ENCODE measurements around the gene NFX1.

Gene NFX1

GRCh38 chr9:33290247-33291030, at the start of gene NFX1:
Gene NFX1, plus strand, starts transcription at chr9:33290516. Its CDS starts 57 bp downstream, at chr9:33290573.
- H3K4me2 ChIP-seq (ENCODE audit: low read depth, low read length, poor library complexity, severe bottlenecking): peak within 1 kb of the TSS; percentile 82
- H3K4me1 ChIP-seq (ENCODE audit: insufficient read depth, low read length, poor library complexity, severe bottlenecking): peaks cover 21% of the 10 kb centered on the region
- TF ChIP-seq CTCF (conservative IDR thresholded peaks at IDR 0.05; ENCODE audit: low read length): no peak
- no peak for TF ChIP-seq EZH2phosphoT487 (IDR thresholded peaks at IDR 0.05; ENCODE audit: borderline replicate concordance)
- H3K9me2 ChIP-seq (replicated peaks; ENCODE audit: low read depth, low read length): no peaks in the 10 kb centered on the region
- H2AFZ ChIP-seq (ENCODE audit: low read length): peak within 1 kb of the TSS; percentile 88
- peak within 1 kb of the TSS; percentile 87 for H3K4me3 ChIP-seq (ENCODE audit: low read length, poor library complexity, severe bottlenecking)
- H4K20me1 ChIP-seq (ENCODE audit: insufficient read depth, low read length, poor library complexity, severe bottlenecking): peaks cover 13% of the 10 kb centered on the region
- H3K9me3 ChIP-seq (ENCODE audit: insufficient read depth, low read depth, low read length): no peaks in the 10 kb centered on the region
- H3K79me2 ChIP-seq (ENCODE audit: insufficient read depth, low read length): peaks cover 53% of the 10 kb centered on the region
- peaks cover 7% of the 10 kb centered on the region for H3F3A ChIP-seq (ENCODE audit: low read depth)
- peak within 1 kb of the TSS; percentile 98 for H3K9ac ChIP-seq (ENCODE audit: low read depth, low read length, poor library complexity, severe bottlenecking)
- no peaks in the 10 kb centered on the region for H3K36me3 ChIP-seq (ENCODE audit: insufficient read depth, low read length)
- H3K27me3 ChIP-seq (ENCODE audit: insufficient read depth, low read length, poor library complexity, severe bottlenecking): no peaks in the 10 kb centered on the region

GRCh38 chr9:33241298-33241697, 49.0 kb upstream of the NFX1 start:
- H3F3A ChIP-seq (ENCODE audit: low read depth): peaks cover 4% of the 10 kb centered on the region
- peaks cover 28% of the 10 kb centered on the region for H3K4me1 ChIP-seq (ENCODE audit: insufficient read depth, low read length, poor library complexity, severe bottlenecking)
- H3K36me3 ChIP-seq (ENCODE audit: insufficient read depth, low read length): no peaks in the 10 kb centered on the region
- TF ChIP-seq CTCF (conservative IDR thresholded peaks at IDR 0.05; ENCODE audit: low read length) (no peak), EZH2phosphoT487 (IDR thresholded peaks at IDR 0.05; ENCODE audit: borderline replicate concordance) (no peak)
- no peaks in the 10 kb centered on the region for H3K79me2 ChIP-seq (ENCODE audit: insufficient read depth, low read length)
- no peaks in the 10 kb centered on the region for H3K27me3 ChIP-seq (ENCODE audit: insufficient read depth, low read length, poor library complexity, severe bottlenecking)
- no peaks in the 10 kb centered on the region for H3K9me3 ChIP-seq (ENCODE audit: insufficient read depth, low read depth, low read length)
- no peaks in the 10 kb centered on the region for H3K9me2 ChIP-seq (replicated peaks; ENCODE audit: low read depth, low read length)
- no peak overlapping the region for H3K9ac ChIP-seq (ENCODE audit: low read depth, low read length, poor library complexity, severe bottlenecking)
- no peak overlapping the region for H2AFZ ChIP-seq (ENCODE audit: low read length)
- no peak overlapping the region for H3K4me3 ChIP-seq (ENCODE audit: low read length, poor library complexity, severe bottlenecking)
- no peaks in the 10 kb centered on the region for H4K20me1 ChIP-seq (ENCODE audit: insufficient read depth, low read length, poor library complexity, severe bottlenecking)
- H3K4me2 ChIP-seq (ENCODE audit: low read depth, low read length, poor library complexity, severe bottlenecking): peak overlapping the region; percentile 68

- Histone ChIP-seq H3K4me1 (ENCODE audit: insufficient read depth, low read length, poor library complexity, severe bottlenecking) (peaks cover 28% of the 10 kb centered on the region), H4K20me1 (ENCODE audit: insufficient read depth, low read length, poor library complexity, severe bottlenecking) (no peaks in the 10 kb centered on the region), H3K9me3 (ENCODE audit: insufficient read depth, low read depth, low read length) (no peaks in the 10 kb centered on the region), H3K36me3 (ENCODE audit: insufficient read depth, low read length) (no peaks in the 10 kb centered on the region), H3K27me3 (ENCODE audit: insufficient read depth, low read length, poor library complexity, severe bottlenecking) (no peaks in the 10 kb centered on the region), H3K4me3 (ENCODE audit: low read length, poor library complexity, severe bottlenecking) (no peak overlapping the region), H3F3A (ENCODE audit: low read depth) (peaks cover 4% of the 10 kb centered on the region), H3K4me2 (ENCODE audit: low read depth, low read length, poor library complexity, severe bottlenecking) (no peak overlapping the region), H2AFZ (ENCODE audit: low read length) (no peak overlapping the region), H3K79me2 (ENCODE audit: insufficient read depth, low read length) (no peaks in the 10 kb centered on the region), H3K9ac (ENCODE audit: low read depth, low read length, poor library complexity, severe bottlenecking) (no peak overlapping the region), H3K9me2 (replicated peaks; ENCODE audit: low read depth, low read length) (no peaks in the 10 kb centered on the region)
- TF ChIP-seq EZH2phosphoT487 (IDR thresholded peaks at IDR 0.05; ENCODE audit: borderline replicate concordance): no peak
Observed at GRCh38 chr9:33242609-33243134, 47.6 kb upstream of the NFX1 start.
